CD4-positive, alpha-beta T cell treated with Interleukin-15 for 1 hour (primary cell): ENCODE results near the gene SLC49A3.
"Not testable (repeated sequence)": the region's sequence is repeated elsewhere in the genome, so short reads cannot be mapped to it uniquely, and the experiment has no call there.

Experiments used
- DNase-seq: peaks from one replicate; pipeline ENCODE4 v3.0.0-alpha.2; 2020

Gene SLC49A3

DNA sequence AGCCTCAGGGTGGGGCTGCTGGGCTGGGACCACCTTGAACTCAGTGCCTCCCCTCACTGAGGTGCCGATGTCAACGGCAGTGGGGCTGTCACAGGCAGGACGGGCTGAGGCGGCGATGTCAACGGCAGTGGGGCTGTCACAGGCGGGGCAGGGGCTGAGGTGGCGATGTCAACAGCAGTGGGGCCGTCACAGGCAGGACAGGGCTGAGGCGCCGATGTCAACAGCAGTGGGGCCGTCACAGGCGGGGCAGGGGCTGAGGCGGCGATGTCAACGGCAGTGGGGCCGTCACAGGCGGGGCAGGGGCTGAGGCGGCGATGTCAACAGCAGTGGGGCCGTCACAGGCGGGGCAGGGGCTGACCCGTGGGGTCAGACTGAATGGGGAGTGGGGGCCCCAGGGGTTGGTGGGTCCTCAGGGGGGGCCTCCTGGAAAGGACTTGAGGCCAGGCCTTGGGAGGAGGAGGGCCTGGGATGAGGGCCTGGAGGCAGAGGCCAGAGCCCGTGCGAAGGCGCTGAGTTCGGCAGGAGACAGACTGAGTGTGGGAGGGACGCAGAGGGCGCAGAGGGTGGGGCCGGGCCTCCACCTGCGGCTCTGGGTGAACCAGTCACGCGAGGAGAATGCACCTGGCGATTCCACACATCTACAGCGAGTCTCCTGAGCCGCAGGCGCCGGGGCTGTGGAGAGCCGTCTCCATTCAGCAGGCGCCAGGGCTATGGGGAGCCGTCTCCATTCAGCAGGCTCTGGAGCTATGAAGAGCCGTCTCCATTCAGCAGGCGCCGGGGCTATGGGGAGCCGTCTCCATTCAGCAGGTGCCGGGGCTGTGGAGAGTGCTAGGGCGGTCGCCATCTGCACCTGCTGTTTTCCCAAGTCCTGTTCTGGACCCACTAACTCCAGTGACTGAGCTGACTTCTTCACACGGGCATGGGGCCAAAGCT is 37.7 kb downstream of the SLC49A3 start:
- DNase-seq, result no peak

DNA sequence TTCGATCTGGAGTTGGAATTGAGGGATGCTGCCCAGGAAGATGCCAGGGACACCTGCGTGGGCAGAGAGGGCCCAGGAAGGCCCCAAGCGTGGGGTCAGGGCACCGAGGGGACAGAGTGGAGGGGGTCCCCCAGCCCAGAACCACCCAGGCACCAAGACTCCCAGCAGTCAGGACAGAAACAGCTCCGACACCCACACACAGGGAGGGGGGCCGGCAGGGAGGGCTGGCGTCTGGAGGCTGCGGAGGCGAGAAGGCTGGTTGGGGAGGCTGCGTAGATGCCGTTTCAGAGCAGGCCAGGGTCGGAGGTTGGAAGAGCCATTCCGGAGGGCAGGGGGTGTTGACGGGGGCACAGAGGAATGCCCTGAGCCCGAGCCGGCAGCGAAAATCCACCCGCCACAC is 38.5 kb downstream of the SLC49A3 start:
- DNase-seq, result no peak

DNA sequence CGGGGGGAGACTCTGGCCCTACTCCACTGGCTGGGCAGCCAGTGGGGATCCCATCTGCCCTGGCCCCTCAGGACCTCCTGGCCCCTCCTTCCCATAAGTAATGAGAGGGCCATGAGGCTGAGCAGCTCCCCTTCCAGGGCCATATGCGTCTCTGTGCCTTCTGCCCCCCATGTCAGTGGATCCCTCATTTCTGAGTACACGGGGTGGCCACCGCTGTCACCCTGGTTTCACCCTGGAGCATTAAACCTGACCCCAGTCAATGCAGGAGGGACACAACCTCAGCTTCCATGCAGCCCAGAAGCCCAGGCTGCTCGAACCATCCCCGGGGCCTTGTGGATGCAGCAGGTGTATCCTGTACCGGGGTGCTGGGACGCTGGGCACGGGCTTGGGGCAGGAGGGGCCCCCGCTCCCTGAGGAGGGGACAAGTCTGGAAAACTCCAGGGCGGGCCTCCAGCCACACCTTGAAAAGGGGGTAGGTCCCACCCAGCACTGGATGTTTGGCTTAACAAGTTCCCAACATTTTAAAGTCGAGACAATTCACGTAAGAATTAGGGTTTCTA is 39.1 kb downstream of the SLC49A3 start:
- DNase-seq, result no peak

DNA sequence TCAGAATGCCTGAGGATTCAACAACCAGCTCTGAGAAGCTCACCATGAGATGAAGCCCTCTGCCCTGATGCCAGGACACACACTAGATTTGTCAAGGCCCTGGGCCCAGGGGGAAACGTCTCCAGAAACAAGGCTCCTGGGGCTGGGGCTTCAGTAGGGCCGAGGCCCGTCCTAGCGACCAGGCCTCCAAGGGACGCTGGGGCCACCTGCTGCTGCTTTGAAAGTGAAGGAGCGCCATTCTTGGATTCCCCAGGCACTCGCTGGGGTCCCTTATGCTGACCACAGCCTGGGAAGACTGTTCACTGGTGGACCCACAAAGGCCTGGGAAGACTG is 39.7 kb downstream of the SLC49A3 start:
- DNase-seq, result no peak

DNA sequence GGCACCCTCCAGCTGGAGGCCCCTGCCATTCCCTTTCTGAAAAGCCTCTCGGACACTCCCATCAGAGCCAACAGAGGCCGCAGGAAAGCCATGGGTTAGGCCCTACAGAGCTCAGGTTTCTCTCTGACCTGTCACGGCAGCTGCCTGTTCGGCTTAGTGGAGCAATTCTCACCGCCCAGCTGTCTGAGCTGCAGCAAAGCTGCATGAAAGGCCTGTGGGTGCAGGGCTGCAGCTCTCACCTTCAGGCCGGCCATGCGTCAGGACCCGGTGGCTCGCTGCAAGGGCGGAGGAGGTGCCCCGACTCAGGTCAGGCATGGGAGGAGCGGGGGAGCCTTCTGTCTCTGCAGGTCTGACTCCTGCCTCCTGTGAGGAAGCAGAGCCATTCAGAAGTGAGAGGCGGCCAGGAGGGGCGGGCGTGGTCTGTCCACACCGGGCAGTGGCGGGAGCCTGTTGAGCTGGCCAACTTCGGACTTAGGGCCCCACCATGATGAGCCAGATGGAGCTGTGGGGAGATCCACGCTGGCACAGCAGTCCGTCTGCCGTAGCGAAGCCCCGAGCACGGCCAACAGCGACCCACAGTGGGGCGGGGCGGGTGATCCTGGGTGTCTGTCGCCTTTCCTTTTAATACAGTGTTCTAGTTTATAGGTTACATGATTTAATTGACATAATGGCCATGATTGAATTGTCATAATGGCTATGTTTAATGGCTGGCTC is 40.2 kb downstream of the SLC49A3 start:
- DNase-seq, result no peak

DNA sequence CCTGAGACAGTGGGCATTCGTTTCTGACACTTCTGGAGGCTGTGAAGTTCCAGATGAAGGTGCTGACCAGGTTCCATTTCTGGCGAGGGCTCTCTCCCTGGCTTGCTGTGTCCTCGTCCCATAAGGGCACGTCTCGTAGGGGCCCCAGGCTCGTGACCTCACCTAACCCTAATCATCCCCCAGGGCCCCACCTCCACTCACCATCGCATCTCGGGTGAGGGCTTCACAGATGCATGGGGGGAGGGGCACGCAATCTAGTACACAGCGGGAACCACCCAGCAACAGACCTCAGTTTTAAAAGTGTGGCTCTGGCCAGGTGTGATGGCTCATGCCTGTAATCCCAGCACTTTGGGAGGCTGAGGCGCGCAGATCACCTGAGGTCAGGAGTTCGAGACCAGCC is 41.5 kb downstream of the SLC49A3 start:
- DNase-seq, result no peak

DNA sequence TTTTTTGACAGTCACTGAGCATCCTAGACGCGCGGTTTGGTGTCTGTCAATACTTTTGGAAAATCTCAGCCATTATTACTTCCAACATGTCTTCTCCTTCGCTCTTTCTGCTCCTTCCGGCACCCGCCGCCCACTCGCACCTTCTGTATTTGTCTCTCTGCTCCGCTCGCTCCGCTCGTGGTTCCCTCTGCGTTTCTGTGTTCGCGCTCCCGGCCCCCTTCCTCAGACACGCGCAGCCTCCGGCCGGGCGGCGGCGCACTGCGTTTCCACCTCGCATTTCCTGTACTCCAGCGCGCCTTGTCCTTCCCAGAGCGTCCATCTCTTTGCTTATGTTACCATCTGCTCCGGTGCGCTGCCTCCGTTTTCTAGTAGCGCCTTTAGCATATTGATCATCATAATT is 42.5 kb downstream of the SLC49A3 start:
- DNase-seq, result no peak

DNA sequence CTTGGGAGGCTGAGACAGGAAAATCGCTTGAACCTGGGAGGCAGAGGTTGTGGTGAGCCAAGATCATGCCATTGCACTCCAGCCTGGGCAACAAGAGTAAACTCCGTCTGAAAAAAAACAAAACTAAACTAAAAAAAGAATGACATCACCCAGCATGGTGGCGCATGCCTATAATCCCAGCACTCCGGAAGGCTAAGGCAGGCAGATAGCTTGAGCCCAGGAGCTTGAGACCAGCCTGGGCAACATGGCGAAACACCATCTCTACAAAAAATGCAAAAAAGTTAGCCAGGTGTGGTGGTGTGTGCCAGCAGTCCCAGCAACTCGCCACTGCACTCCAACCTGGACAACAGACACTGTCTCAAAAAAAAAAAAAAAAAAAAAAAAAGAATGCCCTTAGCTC is 46.6 kb downstream of the SLC49A3 start:
- DNase-seq, result not testable (repeated sequence)

DNA sequence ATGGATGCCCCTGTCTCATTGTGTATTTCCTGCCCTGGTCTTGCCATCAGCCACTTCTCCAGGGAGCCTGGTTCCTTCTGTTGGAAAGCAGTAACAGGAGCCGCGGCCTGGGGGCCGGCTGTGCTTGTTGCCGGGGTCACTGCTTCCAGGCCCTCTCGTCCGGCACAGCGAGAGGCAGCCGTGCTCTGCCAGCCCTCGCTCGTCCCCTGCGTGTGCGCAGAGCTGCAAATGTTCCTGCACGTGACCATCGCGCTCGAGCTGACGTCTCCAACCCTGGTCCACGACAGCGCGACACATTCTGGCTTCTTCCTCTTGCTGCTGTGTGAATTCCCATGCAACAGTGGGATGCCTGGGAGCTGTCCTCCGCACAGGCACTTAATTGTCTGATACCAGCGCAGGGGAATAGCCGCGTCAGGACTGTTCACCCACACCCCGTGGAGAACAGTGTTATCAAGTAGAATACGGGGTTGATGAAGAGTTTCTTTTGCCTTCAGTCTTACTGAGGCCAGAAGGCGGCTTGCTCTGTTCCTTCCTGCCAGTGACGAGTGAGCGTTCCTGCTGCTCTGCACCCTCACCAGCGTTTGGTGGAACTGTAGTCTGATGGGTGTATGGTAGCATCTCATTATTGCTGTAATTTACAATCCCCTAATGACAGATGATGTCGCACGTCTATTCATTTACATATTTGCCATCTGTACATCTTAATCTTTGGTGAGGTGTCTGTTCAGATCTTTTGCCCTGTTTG is 51.2 kb downstream of the SLC49A3 start:
- DNase-seq, result no peak

DNA sequence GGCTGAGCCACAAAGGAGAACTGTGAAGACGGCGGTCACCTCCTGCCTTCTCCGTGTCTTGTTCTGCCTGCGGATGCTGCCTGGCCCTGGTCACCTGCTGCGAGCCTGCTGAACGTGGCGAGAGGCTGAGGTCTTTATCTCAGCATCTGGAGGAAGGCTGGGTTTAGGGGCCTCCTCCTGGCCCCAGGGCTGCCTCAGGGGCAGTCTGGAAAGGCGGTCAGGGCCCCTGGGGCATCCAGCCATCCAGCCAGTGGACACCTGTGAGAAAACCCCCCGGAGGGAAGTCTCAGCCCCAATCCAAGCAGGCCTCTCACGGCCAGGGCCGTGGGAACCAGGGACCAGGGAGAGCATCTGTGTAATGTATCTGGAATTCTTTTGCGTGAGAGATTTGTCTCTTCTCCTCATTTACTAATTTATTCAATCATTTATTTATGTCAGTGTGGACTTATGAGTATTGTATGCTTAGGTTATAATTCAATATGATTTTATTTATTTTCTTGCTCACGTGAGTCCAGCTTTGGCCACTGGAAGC is 52.3 kb downstream of the SLC49A3 start:
- DNase-seq, result no peak

DNA sequence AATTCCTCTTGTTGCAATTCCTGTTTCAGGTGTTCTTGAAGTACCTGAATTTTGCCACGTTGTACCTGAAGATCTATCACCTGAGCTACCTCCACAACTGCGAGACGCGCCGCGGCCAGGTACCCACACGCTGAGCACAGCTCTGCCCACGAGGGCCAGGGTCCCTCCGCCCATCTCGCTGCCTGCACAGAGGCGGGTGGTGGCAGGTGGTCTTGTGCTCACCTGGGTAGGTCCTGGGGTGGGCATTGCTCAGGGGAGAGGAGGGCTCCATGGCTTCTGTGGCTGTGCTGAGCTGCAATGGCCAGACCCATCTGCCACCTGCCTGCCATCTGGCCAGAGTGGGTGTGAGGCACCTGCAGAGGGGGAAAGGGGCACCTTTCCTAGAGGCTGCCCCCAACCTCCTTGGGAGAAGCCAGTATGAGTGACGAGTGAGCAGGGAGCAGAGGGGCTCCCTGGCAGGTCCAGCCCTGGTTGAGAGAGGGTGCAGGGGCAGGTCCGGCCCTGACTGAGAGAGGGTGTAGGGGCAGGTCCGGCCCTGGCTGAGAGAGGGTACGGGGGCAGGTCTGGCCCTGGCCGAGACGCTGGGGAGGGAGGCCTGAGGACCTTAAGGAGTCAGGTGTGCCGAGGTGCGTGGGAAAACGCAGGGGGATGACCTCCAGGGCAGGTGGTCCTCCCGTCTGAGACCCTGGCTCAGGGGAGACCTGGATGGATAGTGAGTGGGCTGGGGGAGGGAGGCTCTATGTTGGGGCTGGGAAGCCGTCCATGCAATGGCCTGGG is 52.9 kb downstream of the SLC49A3 start:
- no peak for DNase-seq

DNA sequence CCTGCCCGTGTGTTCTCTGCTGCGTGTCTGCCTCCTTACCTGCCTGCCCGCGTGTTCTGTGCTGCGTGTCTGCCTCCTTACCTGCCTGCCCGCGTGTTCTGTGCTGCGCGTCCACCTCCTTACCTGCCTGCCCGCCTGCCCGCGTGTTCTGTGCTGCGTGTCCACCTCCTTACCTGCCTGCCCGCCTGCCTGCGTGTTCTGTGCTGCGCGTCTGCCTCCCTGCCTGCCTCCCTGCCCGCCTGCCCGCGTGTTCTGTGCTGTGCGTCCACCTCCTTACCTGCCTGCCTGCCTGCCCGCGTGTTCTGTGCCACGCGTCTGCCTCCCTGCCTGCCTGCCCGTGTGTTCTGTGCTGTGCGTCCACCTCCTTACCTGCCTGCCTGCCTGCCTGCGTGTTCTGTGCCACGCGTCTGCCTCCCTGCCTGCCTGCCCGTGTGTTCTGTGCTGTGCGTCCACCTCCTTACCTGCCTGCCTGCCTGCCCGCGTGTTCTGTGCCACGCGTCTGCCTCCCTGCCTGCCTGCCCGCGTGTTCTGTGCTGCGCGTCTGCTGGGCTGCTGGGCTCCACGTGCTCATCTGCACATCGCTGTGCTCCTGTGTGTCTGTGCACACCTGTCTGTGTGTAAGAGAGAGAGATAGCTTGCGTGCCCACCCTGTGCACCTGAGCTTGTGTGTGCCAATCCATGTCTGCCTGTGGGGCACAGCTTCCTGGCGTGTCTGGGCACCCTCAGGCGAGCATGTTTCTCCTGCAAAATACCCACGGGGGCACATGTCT is 53.7 kb downstream of the SLC49A3 start:
- not testable (repeated sequence) for DNase-seq

DNA sequence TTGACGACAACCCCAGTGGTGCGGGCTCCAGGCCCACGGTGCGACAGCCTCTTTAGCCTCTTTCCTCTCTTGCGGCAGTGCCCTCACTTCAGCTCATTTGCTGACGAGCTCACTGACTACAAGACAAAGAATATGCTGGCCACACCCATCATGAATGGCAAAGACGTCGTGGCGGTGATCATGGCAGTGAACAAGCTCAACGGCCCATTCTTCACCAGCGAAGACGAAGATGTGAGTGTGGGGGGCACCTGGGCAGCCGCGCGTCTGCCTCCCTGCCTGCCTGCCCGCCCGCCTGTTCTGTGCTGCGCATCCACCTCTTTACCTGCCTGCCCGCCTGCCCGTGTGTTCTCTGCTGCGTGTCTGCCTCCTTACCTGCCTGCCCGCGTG is 54.4 kb downstream of the SLC49A3 start:
- DNase-seq, result no peak

DNA sequence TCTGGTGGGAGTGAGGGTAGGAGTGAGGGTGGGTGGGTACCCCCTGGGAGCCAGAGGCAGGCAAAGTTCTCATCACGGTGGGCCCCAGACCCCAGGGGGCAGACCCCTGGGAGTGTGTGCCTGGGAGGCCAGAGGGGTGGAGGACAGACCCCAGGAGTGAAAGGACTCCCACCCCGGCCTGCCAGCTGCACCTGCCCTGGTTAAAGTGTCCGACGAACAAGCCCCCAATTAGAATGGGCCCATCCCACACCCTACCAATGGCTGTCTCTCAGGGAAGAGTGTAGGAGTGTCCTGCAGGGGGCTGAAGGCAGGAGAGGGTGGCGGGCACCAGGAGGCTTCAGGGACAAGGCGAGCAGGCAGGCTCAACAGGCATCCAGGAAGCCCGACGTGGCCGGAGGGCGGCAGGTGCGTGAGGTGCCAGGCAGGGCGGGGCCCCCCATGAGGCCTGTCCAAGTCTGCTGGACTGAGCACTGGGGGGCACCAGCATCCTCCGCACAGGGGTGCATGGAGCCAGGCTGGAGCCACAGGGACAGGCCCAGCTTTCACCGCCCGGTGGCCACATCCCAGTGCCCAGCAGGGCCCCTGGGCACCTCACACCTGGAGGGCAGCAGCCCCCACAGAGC is 54.9 kb downstream of the SLC49A3 start:
- DNase-seq, result no peak

DNA sequence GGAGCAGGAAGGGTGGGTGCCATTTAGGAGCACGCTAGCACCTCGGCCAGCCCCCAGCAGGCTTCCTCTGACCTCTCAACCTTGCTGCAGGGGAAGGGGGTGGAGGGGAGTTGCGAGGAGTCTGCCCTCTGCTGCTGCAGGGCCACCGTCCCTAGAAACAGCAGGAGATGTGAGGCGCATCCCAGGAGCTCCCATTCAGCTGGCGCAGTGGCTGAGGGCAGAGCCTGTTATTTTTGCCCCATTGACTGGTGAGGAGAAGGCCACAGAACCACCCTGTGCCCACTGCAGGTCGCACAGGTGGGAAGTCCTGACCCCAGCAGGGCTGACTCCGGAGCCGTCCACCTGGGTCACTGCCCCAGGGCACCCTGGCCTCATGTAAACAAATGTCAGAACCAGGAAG is 55.5 kb downstream of the SLC49A3 start:
- DNase-seq, result no peak

DNA sequence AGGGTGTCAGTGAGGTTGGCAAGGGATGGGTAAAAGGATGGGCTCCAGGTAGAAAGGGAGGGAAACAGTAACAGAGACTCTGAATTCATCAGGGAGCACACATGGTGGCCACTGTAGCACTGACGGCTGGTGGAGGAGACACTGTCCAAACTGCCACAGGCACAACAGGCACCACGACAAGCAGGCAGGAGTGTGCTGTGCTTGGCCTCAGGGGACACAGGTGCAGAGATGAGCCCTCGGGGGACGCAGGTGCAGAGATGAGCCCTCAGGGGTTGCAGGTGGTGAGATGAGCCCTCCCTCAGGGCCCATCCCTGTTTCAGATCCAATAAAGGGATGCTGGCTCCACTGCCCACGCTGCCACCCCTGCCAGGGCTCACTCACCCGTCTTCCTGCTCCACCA is 56.0 kb downstream of the SLC49A3 start:
- no peak for DNase-seq

DNA sequence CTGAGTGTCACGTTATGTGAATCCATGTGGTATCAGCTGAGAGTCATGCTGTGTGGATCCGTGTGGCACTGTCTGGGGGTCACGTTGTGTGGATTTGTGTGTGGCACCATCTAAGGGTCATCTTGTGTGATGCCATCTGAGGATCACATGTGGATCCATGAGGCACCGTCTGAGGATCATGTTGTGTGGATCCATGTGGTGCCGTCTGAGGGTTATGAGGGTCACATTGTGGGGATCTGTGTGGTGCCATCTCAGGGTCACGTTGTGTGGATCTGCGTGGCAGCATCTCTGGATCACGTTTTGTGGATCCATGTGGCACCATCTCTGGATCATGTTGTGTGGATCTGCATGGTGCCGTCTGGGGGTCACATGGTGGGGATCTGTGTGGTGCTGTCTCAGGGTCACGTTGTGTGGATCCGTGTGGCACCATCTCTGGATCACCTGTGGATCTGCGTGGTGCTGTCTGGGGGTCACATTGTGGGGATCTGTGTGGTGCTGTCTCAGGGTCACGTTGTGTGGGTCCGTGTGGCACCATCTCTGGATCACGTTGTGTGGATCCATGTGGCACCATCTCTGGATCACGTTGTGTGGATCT is 56.7 kb downstream of the SLC49A3 start:
- DNase-seq, result no peak
